NCI-H2081 treated with DMSO at 0.1 percent for 48 hours (cell line): ENCODE data around the gene EPB41L5.
"Not testable (repeated sequence)": the region's sequence is repeated elsewhere in the genome, so short reads cannot be mapped to it uniquely, and the experiment has no call there.

Experiments used
- DNase-seq: peaks from one replicate; lab custom pipeline; 2025; lab: John Stamatoyannopoulos, UW

Gene EPB41L5

DNA sequence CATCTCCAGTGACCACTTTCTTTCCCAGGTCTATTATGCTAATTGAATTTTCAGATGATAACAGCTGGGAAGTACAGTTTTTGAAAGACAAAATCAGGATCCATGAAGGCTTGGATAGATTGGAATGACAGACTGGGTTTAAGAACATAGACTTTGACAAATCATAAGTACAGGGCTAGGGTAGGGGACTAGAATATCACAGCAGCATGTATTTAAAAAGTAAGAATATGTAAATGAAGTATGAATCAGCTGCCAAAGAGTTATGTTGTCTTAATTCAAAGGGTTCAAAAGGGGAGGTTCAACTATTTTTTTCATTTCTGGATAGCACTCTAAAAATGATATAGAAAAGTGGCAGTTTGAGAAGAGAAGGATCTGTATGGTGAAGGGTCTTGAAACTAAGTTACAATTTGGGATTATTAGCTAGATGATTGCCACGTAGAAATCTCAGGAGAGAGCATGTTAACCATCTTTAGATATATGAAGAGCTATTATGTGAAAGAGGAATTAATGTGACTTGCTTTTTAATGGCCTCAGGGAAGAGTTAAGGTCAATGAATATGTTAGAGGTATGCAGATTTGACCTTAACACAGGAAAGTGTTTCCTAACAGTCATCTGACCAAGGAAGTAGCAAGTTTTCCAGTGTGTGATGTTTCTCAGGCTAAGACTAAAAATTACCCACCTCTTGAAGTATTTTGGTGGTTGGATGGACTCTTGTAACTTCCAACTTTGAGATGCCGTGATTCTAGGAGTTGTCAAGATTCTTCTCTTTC is 128.6 kb downstream of the EPB41L5 start:
- DNase-seq = no peak

DNA sequence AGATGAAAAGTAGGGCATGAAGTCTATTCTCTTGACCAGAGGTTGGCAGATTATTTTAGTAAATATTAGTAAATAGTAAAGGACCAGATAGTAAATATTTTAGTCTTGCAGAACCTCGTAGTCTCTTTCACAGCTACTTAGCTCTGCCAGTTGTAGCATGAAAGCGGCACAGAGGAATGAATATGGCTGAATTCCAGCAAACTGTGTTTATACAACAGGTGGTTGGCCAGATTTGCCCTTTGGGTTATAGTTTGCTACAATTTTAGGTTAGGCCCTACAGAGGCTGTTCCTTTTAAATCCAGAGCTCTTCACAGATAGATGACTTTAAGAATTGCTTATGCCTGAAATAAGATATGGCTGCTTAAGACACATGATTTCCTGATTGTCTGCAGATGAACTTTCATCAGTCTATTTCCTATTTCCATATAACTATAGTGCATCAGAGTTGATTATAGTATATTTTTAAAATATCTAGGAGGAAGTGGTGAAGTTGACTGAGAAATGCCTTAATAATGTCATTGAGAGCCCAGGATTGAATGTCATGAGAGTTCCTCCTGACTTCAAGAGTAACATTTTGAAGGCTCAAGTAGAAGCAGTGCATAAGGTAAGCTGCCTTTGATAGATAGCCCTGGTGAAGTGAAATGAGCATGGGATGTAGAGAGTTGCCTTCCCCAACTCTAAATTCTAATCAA is 129.8 kb downstream of the EPB41L5 start:
- DNase-seq = no peak

- no peak for DNase-seq
These were observed 135.4 kb downstream of the EPB41L5 start for GRCh38 chr2:120148229-120148628.

DNA sequence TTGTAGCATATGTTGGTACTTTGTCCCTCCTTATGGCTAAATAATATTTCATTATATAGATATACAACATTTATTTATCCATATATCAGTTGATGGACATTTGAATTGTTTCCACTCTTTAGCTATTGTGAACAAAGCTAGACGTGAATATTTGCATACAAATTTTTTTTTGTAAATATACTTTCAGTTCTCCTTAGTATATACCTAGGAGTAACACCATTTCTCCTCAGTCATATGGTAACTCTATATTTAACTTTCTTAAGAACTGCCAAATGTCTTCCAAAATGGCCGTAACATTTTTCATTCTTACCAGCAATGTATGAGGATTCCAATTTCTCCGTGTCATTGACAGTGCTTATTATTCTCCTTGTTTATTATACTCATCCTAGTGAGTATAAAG is 135.8 kb downstream of the EPB41L5 start:
- DNase-seq = no peak

- DNase-seq = no peak
These were observed 136.5 kb downstream of the EPB41L5 start for GRCh38 chr2:120149406-120149805.

GRCh38 chr2:120150040-120150482 is 137.2 kb downstream of the EPB41L5 start:
- DNase-seq = no peak

DNA sequence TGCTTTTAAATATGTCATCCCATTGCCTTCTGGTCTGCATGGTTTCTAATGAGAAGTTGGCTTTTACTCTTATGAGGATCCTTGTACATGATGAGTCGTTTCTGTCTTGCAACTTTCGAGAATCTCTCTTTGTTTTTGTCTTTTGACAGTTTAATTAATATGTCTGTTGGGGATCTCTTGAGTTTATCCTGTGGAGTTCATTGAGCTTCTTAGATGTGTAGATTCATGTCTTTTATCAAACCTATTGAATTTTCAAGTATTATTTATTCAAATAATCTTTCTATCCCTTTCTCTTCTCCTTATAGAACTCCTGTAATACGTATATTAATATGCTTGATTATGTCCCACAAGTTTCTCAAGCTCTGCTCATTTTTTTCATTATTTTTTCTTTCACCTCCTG is 142.4 kb downstream of the EPB41L5 start:
- no peak for DNase-seq

GRCh38 chr2:120158658-120159057 is 145.8 kb downstream of the EPB41L5 start:
- DNase-seq = not testable (repeated sequence)

GRCh38 chr2:120161190-120161589 is 148.3 kb downstream of the EPB41L5 start:
- DNase-seq = no peak

DNA sequence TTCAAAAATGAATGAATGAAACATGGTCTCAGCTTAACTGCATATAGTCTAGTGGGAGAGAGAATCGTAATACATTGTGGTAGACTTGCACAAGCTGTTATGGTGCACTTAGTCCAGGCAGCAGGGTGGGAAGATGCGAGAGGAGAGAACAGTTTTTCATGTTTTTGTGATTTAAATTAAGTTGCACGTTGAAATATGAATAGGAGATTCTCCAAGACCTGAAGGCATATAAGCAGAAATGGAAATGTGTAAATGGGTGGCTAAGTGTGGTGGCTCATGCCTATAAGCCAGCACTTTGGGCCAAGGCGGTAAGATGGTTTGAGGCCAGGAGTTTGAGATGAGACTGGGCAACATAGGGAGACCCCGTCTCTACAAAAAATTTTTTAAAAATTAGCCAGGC is 149.8 kb downstream of the EPB41L5 start:
- DNase-seq = no peak

- DNase-seq = no peak
These were observed 154.4 kb downstream of the EPB41L5 start for GRCh38 chr2:120167272-120167671.

- DNase-seq = no peak
These were observed 156.1 kb downstream of the EPB41L5 start for GRCh38 chr2:120169020-120169419.

DNA sequence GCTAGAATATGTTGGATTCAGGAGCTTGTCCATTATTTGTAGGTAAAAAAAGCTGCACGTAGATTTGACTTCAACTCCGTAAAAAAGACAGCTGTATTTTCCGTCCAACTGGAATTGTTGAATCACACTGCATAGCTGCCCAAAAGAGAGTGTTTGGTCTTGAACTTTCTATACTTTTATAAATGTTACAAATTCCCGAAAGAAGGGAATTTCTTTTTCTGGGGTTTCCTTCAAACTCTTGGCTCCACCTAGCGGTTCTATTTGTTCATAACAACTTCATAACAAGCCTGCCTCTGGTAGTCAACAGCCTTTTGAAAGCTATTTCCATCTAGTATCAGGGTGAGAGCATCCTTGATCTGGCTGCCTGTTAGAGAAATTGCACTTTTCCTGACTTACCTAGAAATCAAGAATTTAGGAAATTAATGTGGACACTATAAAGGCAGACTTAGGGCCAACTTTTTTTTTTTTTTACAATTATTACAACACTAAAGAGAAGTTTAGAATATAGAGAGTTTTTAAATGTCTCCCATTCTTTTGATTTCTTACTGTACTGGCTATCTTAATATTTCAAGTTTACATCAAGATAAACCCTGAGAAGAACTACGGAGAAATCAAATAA is 162.2 kb downstream of the EPB41L5 start:
- no peak for DNase-seq

GRCh38 chr2:120176526-120176925 is 163.6 kb downstream of the EPB41L5 start:
- no peak for DNase-seq

GRCh38 chr2:120177001-120177621 is 164.2 kb downstream of the EPB41L5 start:
- DNase-seq = no peak

DNA sequence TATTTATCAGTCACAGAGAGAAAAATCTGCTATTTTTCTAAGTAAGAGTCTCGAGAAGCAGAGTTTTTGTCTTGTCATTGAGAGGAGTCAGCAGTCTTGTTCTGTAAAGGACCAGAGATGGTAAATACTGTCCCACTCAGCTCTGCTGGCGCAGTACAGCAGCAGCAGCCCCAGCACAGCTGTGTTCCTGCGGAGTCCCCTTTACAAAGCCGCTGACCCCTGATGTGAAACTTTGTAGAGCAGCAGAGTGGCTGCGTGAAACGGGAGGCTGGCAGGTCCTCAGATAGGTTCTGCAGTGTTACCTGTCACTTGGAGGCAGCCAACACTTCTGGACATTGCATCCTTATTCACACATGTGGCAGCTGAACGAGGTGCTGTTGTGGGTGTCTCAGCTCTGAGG is 165.1 kb downstream of the EPB41L5 start:
- DNase-seq = no peak

GRCh38 chr2:120179396-120179795 is 166.5 kb downstream of the EPB41L5 start:
- DNase-seq = no peak

GRCh38 chr2:120180066-120180465 is 167.2 kb downstream of the EPB41L5 start:
- DNase-seq = no peak

DNA sequence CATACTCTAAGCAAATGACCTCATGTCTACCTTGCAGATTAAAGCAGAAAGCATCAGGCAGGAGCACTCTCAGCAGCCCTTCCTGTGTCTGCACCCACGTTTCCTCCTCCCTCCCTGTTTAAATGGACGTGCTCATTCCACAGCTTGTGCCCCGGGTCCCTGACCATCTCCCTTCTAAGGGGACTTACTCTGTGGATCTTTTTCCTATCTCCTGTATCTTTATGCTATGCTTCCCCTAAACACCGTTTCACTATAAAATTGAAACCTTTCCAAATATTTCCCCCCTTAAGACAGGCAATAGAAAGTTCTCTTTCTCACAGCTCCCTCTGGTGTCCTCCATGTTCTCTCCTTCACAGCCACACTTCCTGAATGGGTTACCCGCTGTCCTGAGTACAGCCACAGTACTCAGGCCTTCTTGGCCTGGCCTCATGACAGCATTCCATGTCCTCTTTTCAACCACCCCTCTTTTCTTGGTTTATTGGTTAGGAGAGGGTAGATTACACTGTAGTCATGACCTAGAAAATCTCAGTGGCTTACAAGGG is 169.2 kb downstream of the EPB41L5 start:
- DNase-seq = no peak

DNA sequence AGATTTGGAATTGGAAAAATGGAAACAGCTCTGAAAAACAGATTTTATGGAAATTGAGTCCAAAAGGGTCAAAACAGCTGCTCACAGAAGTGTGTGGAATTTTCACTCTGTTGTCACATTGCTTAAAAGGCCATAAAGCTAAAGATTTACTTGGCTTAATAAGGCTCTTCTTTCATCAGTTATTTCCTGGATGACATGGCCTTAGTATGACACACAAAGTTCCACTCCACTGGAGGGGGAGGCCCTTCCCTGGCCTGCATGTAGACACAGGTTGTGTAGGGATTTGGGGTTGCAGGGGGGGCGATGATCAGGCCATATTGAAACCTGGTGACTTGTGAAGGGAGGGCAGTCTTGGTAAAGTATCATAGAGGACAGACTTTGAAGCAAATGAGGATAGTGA is 176.3 kb downstream of the EPB41L5 start:
- DNase-seq = no peak

DNA sequence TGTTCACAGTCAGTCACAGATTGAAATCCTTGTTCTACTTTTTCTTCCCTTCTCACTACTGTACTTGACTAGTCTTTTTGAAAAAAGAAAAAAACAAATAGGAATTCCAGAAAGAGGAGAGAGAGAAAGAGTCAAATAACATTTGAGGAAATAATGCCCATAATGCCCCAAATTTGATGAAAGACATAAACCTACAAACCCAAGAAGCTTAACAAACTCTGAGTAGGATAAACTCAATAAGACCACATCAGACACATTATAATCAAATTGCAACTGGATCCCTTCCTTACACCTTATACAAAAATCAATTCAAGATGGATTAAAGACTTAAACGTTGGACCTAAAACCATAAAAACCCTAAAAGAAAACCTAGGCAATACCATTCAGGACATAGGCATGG is 179.4 kb downstream of the EPB41L5 start:
- DNase-seq = no peak

DNA sequence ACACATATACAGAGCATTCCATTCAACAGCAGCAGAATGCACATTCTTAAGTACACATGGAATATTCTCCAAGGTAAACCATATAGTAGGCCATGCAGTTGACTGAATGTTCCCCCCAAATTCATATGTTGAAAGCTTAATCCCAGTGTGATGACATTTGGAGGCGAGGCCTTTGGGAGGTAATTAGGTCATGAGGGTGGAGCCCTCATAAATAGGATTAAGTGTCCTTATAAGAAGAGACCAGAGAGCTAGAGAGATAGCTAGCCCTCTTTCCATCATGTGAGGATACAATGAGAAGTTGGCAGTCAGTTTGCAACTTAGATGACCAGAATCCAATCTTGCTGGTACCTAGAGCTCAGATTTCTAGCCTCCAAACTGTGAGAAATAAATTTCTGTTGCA is 182.7 kb downstream of the EPB41L5 start:
- no peak for DNase-seq
